Type B pancreatic cell (in vitro differentiated cells): Measurements from ENCODE around the gene OSBPL3. TPM values are rescaled to one million over a fixed set of nuclear protein-coding genes. Genes with fewer than 3 reads are reported as not detected.

Experiments
- DNase-seq: peaks from one replicate; pipeline ENCODE4 v3.0.0; 2021; ENCODE audit warnings: mixed read lengths; ENCODE audit not compliant: unreplicated experiment; ENCODE audit errors: extremely low spot score
- H3K27ac Mint-ChIP-seq: 2 replicates; pipeline ENCODE4 v1.8.0; 2021; ENCODE audit warnings: mild to moderate bottlenecking, mixed read lengths
- H3K27me3 Mint-ChIP-seq: 2 replicates; pipeline ENCODE4 v1.8.0; 2021; ENCODE audit warnings: mixed read lengths
- H3K36me3 Mint-ChIP-seq: 2 replicates; pipeline ENCODE4 v1.8.0; 2021; ENCODE audit warnings: mixed read lengths
- H3K4me1 Mint-ChIP-seq: one replicate; pipeline ENCODE4 v1.8.0; 2021; ENCODE audit warnings: mixed read lengths; ENCODE audit not compliant: unreplicated experiment
- H3K4me3 Mint-ChIP-seq: 2 replicates; pipeline ENCODE4 v1.8.0; 2021; ENCODE audit warnings: mild to moderate bottlenecking, mixed read lengths
- H3K9me3 Mint-ChIP-seq: 2 replicates; pipeline ENCODE4 v1.8.0; 2021; ENCODE audit warnings: mixed read lengths
- CTCF ChIP-seq: fragments of 200-600 bp; sonication (generic); conservative IDR thresholded peaks from 2 replicates; pipeline ENCODE4 v1.5.0; 2021; ENCODE audit warnings: antibody characterized with exemption, mild to moderate bottlenecking
- total RNA-seq: library from RNA; stranded (reverse); gene quantifications from 2 replicates; pipeline ENCODE4 v1.2.1, GENCODE V29; 2021; ENCODE audit warnings: low replicate concordance

Gene OSBPL3
- total RNA-seq, 1 donor from 2014 or later, result 18.3 TPM

GRCh38 chr7:24861336-24861735 is 118.6 kb downstream of the OSBPL3 start:
- Mint-ChIP-seq H3K27ac (no peak overlapping the region), H3K36me3 (peaks cover 19% of the 10 kb centered on the region), H3K27me3 (no peaks in the 10 kb centered on the region), H3K4me3 (no peak overlapping the region), H3K9me3 (no peaks in the 10 kb centered on the region), H3K4me1 (no peaks in the 10 kb centered on the region)
- no peak for TF ChIP-seq CTCF
- no peak for DNase-seq

GRCh38 chr7:24860611-24861010 is 119.4 kb downstream of the OSBPL3 start:
- Mint-ChIP-seq H3K27me3 (no peaks in the 10 kb centered on the region), H3K27ac (no peak overlapping the region), H3K4me3 (no peak overlapping the region)

GRCh38 chr7:24858108-24858977 is 121.6 kb downstream of the OSBPL3 start:
- no peaks in the 10 kb centered on the region for H3K4me1 Mint-ChIP-seq
- H3K9me3 Mint-ChIP-seq, result no peaks in the 10 kb centered on the region
- no peak overlapping the region for H3K27ac Mint-ChIP-seq
- DNase-seq, result no peak
- H3K27me3 Mint-ChIP-seq, result no peaks in the 10 kb centered on the region
- H3K4me3 Mint-ChIP-seq, result no peak overlapping the region
- no peak for TF ChIP-seq CTCF
- H3K36me3 Mint-ChIP-seq, result peaks cover 14% of the 10 kb centered on the region

More at GRCh38 chr7:24860611-24861010, 119.4 kb downstream of the OSBPL3 start:
- no peaks in the 10 kb centered on the region for H3K4me1 Mint-ChIP-seq
- no peak for DNase-seq
- H3K36me3 Mint-ChIP-seq, result peaks cover 14% of the 10 kb centered on the region
- no peak for TF ChIP-seq CTCF
- H3K9me3 Mint-ChIP-seq, result no peaks in the 10 kb centered on the region

GRCh38 chr7:24857623-24858022 is 122.4 kb downstream of the OSBPL3 start:
- TF ChIP-seq CTCF, result no peak
- H3K27ac Mint-ChIP-seq, result no peak overlapping the region

GRCh38 chr7:24854866-24855265 is 125.1 kb downstream of the OSBPL3 start:
- no peak for TF ChIP-seq CTCF
- Mint-ChIP-seq H3K4me1 (no peaks in the 10 kb centered on the region), H3K4me3 (no peak overlapping the region), H3K27ac (no peak overlapping the region), H3K27me3 (no peaks in the 10 kb centered on the region), H3K9me3 (no peaks in the 10 kb centered on the region), H3K36me3 (no peaks in the 10 kb centered on the region)
- no peak for DNase-seq

More at GRCh38 chr7:24857623-24858022, 122.4 kb downstream of the OSBPL3 start:
- Mint-ChIP-seq H3K36me3 (peaks cover 13% of the 10 kb centered on the region), H3K27me3 (no peaks in the 10 kb centered on the region), H3K9me3 (no peaks in the 10 kb centered on the region), H3K4me3 (no peak overlapping the region), H3K4me1 (no peaks in the 10 kb centered on the region)
- no peak for DNase-seq
